NB4 (cell line): ENCODE data around the gene ARCN1.

Source experiments
- DNase-seq: peaks from one replicate; pipeline ENCODE4 v3.0.0; 2010; ENCODE audit warnings: low read depth
- H3K4me3 ChIP-seq: one replicate; pipeline ENCODE4 v1.5.1; 2011; ENCODE audit warnings: mild to moderate bottlenecking, low read depth, low read length, moderate library complexity
- CTCF ChIP-seq: IDR thresholded peaks from one replicate; pipeline ENCODE4 v1.5.1; 2012; ENCODE audit warnings: low read depth, low read length
- MAX ChIP-seq: IDR thresholded peaks from 2 replicates; pipeline ENCODE4 v1.6.1; 2011; ENCODE audit warnings: low read depth, low read length
- MYC ChIP-seq: IDR thresholded peaks from 2 replicates; pipeline ENCODE4 v1.6.1; 2011; ENCODE audit warnings: low read depth, low read length
- POLR2A ChIP-seq: IDR thresholded peaks from 2 replicates; pipeline ENCODE4 v1.6.1; 2011; ENCODE audit warnings: mild to moderate bottlenecking; ENCODE audit not compliant: insufficient read length; ENCODE audit errors: extremely low read depth

Gene ARCN1

DNA sequence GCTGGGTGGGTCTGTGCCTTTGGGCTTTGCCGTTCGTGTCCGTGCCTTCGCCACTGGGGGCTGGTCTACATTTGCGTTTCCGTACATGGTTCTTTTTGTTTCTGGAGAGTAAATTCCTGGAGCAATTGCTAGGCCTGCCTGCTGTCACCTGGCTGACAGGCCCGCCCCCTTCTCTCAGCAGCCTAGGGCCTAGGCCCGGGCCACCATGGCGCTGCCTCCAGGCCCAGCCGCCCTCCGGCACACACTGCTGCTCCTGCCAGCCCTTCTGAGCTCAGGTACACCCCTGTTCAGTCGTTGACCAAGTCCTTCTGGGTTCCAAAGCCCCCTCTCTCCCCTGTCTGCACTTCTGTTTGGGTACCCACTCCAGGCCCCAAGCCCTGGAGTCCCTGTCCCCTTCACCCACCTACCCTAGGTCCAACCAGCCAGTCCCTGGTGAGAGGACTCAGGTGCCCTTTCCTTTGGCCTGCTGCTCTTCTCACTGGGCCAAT lies 40.6 kb upstream of the ARCN1 start:
- no peak overlapping the region for H3K4me3 ChIP-seq
- TF ChIP-seq POLR2A (no peak), CTCF (no peak), MAX (no peak), MYC (no peak)
- no peak for DNase-seq

DNA sequence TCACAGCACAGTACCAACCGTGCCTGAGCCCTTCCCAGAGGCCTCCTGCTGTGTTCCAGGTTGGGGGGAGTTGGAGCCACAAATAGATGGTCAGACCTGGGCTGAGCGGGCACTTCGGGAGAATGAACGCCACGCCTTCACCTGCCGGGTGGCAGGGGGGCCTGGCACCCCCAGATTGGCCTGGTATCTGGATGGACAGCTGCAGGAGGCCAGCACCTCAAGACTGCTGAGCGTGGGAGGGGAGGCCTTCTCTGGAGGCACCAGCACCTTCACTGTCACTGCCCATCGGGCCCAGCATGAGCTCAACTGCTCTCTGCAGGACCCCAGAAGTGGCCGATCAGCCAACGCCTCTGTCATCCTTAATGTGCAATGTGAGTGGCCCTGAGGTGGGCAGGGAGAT lies 40.1 kb upstream of the ARCN1 start:
- TF ChIP-seq MAX (no peak), CTCF (no peak), MYC (no peak), POLR2A (no peak)
- no peak overlapping the region for H3K4me3 ChIP-seq
- no peak for DNase-seq

DNA sequence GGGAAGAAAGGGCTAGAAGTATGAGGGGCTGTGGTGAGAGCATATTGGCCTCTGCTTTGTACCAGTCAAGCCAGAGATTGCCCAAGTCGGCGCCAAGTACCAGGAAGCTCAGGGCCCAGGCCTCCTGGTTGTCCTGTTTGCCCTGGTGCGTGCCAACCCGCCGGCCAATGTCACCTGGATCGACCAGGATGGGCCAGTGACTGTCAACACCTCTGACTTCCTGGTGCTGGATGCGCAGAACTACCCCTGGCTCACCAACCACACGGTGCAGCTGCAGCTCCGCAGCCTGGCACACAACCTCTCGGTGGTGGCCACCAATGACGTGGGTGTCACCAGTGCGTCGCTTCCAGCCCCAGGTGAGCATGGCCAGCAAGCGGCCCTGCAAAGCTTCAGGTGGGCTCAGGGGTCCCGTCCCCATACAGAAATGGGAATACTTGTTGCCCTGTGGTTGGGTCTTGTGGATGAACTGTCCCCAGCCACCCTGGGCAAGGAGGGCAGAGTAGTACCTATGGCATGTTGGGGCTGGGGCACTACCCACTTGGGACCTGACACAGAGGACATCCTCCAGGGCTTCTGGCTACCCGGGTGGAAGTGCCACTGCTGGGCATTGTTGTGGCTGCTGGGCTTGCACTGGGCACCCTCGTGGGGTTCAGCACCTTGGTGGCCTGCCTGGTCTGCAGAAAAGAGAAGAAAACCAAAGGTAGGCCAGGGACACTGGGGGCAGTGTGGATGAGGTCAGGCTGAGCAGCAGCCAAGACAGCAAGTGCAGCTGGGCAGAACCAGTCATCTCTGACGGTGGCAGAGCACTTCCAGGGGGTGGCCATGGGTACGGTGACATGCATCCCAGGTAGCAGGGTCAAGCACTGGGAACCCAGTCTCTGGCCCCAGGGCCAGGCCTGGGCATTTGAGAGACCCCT lies 39.1 kb upstream of the ARCN1 start:
- DNase-seq, result no peak
- no peak overlapping the region for H3K4me3 ChIP-seq
- TF ChIP-seq POLR2A (no peak), MAX (no peak), CTCF (no peak), MYC (no peak)

- H3K4me3 ChIP-seq, result no peak overlapping the region
- DNase-seq, result no peak
- no peak for TF ChIP-seq CTCF
- no peak for TF ChIP-seq POLR2A
- no peak for TF ChIP-seq MYC
These were observed 38.2 kb upstream of the ARCN1 start for GRCh38 chr11:118533769-118534729.

DNA sequence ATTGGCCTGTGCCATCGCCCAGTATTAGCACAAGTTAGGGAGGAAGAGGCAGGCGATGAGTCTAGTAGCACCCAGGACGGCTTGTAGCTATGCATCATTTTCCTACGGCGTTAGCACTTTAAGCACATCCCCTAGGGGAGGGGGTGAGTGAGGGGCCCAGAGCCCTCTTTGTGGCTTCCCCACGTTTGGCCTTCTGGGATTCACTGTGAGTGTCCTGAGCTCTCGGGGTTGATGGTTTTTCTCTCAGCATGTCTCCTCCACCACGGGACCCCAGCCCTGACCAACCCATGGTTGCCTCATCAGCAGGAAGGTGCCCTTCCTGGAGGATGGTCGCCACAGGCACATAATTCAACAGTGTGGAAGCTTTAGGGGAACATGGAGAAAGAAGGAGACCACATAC lies 36.9 kb upstream of the ARCN1 start:
- TF ChIP-seq CTCF (no peak), MAX (no peak), MYC (no peak), POLR2A (no peak)

More for the DNA sequence above, 36.9 kb upstream of the ARCN1 start:
- peak; percentile 54 for DNase-seq
- H3K4me3 ChIP-seq, result no peak overlapping the region
